Keratinocyte (primary cell): ENCODE results near the gene CCBE1. TPM values are rescaled to one million over a fixed set of nuclear protein-coding genes. Genes with fewer than 3 reads are reported as not detected.

Experiments
- DNase-seq: peaks from one replicate; pipeline ENCODE4 v3.0.0-alpha.2; 2011; ENCODE audit warnings: low read depth, missing footprints, low spot score
- FAIRE-seq: peaks from 2 replicates; lab custom pipeline; 2011; peaks lifted over from hg19 to GRCh38; lab: Jason Lieb, UNC
- H2AFZ ChIP-seq: 2 replicates; pipeline ENCODE4 v1.6.0; 2012; ENCODE audit warnings: low read length, control low read depth, inconsistent platforms; ENCODE audit not compliant: control insufficient read depth
- H3K27ac ChIP-seq: 2 replicates; pipeline ENCODE4 v1.5.1; 2011; ENCODE audit warnings: low read length; ENCODE audit not compliant: control insufficient read depth, insufficient read depth
- H3K27me3 ChIP-seq: 3 replicates; pipeline ENCODE4 v1.6.0; 2011; ENCODE audit warnings: low read length; ENCODE audit not compliant: control insufficient read depth, insufficient read depth; ENCODE audit errors: extremely low read depth
- H3K36me3 ChIP-seq, 2 experiments: 2 replicates in 1 of 2; 3 replicates in 1 of 2; pipeline ENCODE4 v1.5.1; 2011; ENCODE audit warnings: low read length in 2 of 2, mild to moderate bottlenecking in 1 of 2; ENCODE audit not compliant: control insufficient read depth in 2 of 2, insufficient read depth in 2 of 2; ENCODE audit errors: extremely low read depth in 1 of 2
- H3K4me1 ChIP-seq: 3 replicates; pipeline ENCODE4 v1.5.1; 2011; ENCODE audit warnings: low read length; ENCODE audit not compliant: control insufficient read depth, insufficient read depth; ENCODE audit errors: extremely low read depth
- H3K4me2 ChIP-seq: 3 replicates; pipeline ENCODE4 v1.6.0; 2011; ENCODE audit warnings: low read depth, low read length; ENCODE audit not compliant: control insufficient read depth, insufficient read depth; ENCODE audit errors: extremely low read depth
- H3K4me3 ChIP-seq, 3 experiments: fragments of 200-600 bp in 1 of 3; sonication (generic) in 1 of 3; 2 replicates in 2 of 3; 3 replicates in 1 of 3; pipeline ENCODE4 v1.5.1; 2011 to 2016; ENCODE audit warnings: low read length in 3 of 3, mild to moderate bottlenecking in 3 of 3, control low read depth in 2 of 3, inconsistent platforms in 1 of 3, low read depth in 1 of 3, mixed read lengths in 1 of 3, mixed run types in 1 of 3, moderate library complexity in 1 of 3; ENCODE audit not compliant: control insufficient read depth in 2 of 3, insufficient read depth in 2 of 3; ENCODE audit errors: extremely low read depth in 1 of 3
- H3K79me2 ChIP-seq: 2 replicates; pipeline ENCODE4 v1.6.0; 2012; ENCODE audit warnings: low read length; ENCODE audit not compliant: control insufficient read depth, insufficient read depth
- H3K9ac ChIP-seq: 3 replicates; pipeline ENCODE4 v1.6.0; 2011; ENCODE audit warnings: low read length; ENCODE audit not compliant: control insufficient read depth, insufficient read depth; ENCODE audit errors: extremely low read depth
- H3K9me1 ChIP-seq: 3 replicates; pipeline ENCODE4 v1.6.0; 2011; ENCODE audit warnings: low read length; ENCODE audit not compliant: control insufficient read depth, insufficient read depth; ENCODE audit errors: extremely low read depth
- H3K9me3 ChIP-seq: 2 replicates; pipeline ENCODE4 v1.5.1; 2012; ENCODE audit warnings: low read depth, low read length; ENCODE audit not compliant: control insufficient read depth
- H4K20me1 ChIP-seq: 3 replicates; pipeline ENCODE4 v1.6.0; 2011; ENCODE audit warnings: low read length; ENCODE audit not compliant: control insufficient read depth, insufficient read depth; ENCODE audit errors: extremely low read depth
- CTCF ChIP-seq, 3 experiments: IDR thresholded peaks in 1 of 3; conservative IDR thresholded peaks in 1 of 3; optimal IDR thresholded peaks in 1 of 3; 2 replicates in 2 of 3; 3 replicates in 1 of 3; pipeline versions ENCODE3 to v1.5.1; 2011; ENCODE audit warnings: low read length in 3 of 3, mild to moderate bottlenecking in 3 of 3, moderate library complexity in 2 of 3, control low read depth in 1 of 3, inconsistent platforms in 1 of 3; ENCODE audit not compliant: insufficient read depth in 2 of 3; ENCODE audit errors: extremely low read depth in 1 of 3
- EZH2 ChIP-seq: IDR thresholded peaks from one replicate; pipeline ENCODE4 v1.6.1; 2012; ENCODE audit warnings: inconsistent platforms, mild to moderate bottlenecking, low read length, moderate library complexity
- dilution Hi-C: fragments of 300-500 bp; cut with MboI; formaldehyde crosslinking; loops from one replicate; pipeline ENCODE4 v1.7.0; 2020; ENCODE audit warnings: low sequenced_read_pairs; ENCODE audit not compliant: extremely low pct_ligation_motif_present
- polyA plus RNA-seq, 5 experiments: library from polyadenylated mRNA; depleted of rRNA in 3 of 5; stranded (reverse) in 3 of 5; stranded (forward) in 1 of 5; unstranded in 1 of 5; fragments of >200 nt; gene quantifications; 1 replicate in 1 of 5; 2 replicates in 3 of 5; 3 replicates in 1 of 5; pipeline versions ENCODE4 v1.2.1 to v1.2.3, GENCODE V29; 2011 to 2012; ENCODE audit warnings: missing spikeins in 2 of 5, low read depth in 1 of 5, low replicate concordance in 1 of 5

Gene CCBE1
- polyA plus RNA-seq, 1 donor (not counting 4 experiments of a cell fraction or from before 2014, with no cell fraction given): 20.1 TPM

GRCh38 chr18:59691996-59692395 is 5.2 kb downstream of the CCBE1 start:
- no peak overlapping the region for H3K9ac ChIP-seq
- peaks cover 34% of the 10 kb centered on the region for H3K79me2 ChIP-seq
- peak; percentile 59 for FAIRE-seq
- TF ChIP-seq CTCF (optimal IDR thresholded peaks at IDR 0.05 in 1 of 3, IDR thresholded peaks at IDR 0.05 in 1 of 3, conservative IDR thresholded peaks at IDR 0.05 in 1 of 3; ENCODE audit: extremely low read depth in 1 of 3, insufficient read depth in 2 of 3, low read length in 3 of 3): no peak
- TF ChIP-seq EZH2: no peak
- H3K27ac ChIP-seq: no peak overlapping the region
- no peak overlapping the region for H3K4me2 ChIP-seq
- no peaks in the 10 kb centered on the region for H4K20me1 ChIP-seq
- no peaks in the 10 kb centered on the region for H3K9me1 ChIP-seq
- no peak overlapping the region for H3K4me3 ChIP-seq
- no peaks in the 10 kb centered on the region for H3K36me3 ChIP-seq
- peaks cover 23% of the 10 kb centered on the region for H3K4me1 ChIP-seq
- H3K9me3 ChIP-seq: no peaks in the 10 kb centered on the region
- no peaks in the 10 kb centered on the region for H3K27me3 ChIP-seq
- dilution Hi-C loops: no loop called here
- no peak for DNase-seq
- no peak overlapping the region for H2AFZ ChIP-seq

GRCh38 chr18:59690996-59691395 is 6.2 kb downstream of the CCBE1 start:
- Histone ChIP-seq H3K9me3 (no peaks in the 10 kb centered on the region), H3K27ac (no peak overlapping the region), H3K36me3 (no peaks in the 10 kb centered on the region), H3K4me1 (peaks cover 20% of the 10 kb centered on the region), H3K4me2 (no peak overlapping the region), H3K4me3 (no peak overlapping the region), H3K79me2 (peaks cover 32% of the 10 kb centered on the region), H4K20me1 (no peaks in the 10 kb centered on the region), H2AFZ (no peak overlapping the region), H3K9me1 (no peaks in the 10 kb centered on the region), H3K27me3 (no peaks in the 10 kb centered on the region), H3K9ac (no peak overlapping the region)
- dilution Hi-C loops: no loop called here
- TF ChIP-seq CTCF (optimal IDR thresholded peaks at IDR 0.05 in 1 of 3, IDR thresholded peaks at IDR 0.05 in 1 of 3, conservative IDR thresholded peaks at IDR 0.05 in 1 of 3; ENCODE audit: extremely low read depth in 1 of 3, insufficient read depth in 2 of 3, low read length in 3 of 3): no peak
- TF ChIP-seq EZH2: no peak
- no peak for DNase-seq
- FAIRE-seq: no peak
